ENCODE measurements around the gene CASTOR1.

The CASTOR1 gene

DNA sequence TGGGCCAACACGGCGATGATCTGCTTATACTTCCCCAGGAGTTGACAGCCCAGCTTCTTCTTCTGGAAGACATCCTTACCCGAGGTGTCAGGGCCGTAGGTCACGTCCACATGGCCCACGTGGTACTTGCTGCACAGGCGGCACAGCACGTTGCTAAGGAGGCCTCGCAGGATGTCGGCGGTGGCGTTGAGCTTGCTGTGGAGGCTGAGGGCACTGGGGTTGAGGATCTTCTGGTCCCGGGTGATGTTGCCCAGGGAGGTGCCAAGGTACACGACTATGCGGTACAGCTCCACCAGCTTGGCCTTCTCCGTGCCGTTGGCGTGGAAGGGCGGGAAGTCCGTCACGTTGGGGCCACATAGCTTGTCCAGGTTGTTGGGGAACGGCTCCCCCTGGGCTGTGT is 45.6 kb downstream of the CASTOR1 start:
- no peak for DNase-seq
- Mint-ChIP-seq H3K36me3 (peaks cover 53% of the 10 kb centered on the region), H3K27me3 (no peaks in the 10 kb centered on the region), H3K4me3 (peak overlapping the region; percentile 100), H3K4me1 (peaks cover 82% of the 10 kb centered on the region), H3K9me3 (no peaks in the 10 kb centered on the region), H3K27ac (peak overlapping the region; percentile 96)
- CTCF ChIA-PET, result interaction anchor here (0.8 to 2.8 kb wide), 4 partner anchors 10 to 136 kb away, joined by 3 to 8 read pairs (median 4); no protein-coding TSS in a partner anchor

DNA sequence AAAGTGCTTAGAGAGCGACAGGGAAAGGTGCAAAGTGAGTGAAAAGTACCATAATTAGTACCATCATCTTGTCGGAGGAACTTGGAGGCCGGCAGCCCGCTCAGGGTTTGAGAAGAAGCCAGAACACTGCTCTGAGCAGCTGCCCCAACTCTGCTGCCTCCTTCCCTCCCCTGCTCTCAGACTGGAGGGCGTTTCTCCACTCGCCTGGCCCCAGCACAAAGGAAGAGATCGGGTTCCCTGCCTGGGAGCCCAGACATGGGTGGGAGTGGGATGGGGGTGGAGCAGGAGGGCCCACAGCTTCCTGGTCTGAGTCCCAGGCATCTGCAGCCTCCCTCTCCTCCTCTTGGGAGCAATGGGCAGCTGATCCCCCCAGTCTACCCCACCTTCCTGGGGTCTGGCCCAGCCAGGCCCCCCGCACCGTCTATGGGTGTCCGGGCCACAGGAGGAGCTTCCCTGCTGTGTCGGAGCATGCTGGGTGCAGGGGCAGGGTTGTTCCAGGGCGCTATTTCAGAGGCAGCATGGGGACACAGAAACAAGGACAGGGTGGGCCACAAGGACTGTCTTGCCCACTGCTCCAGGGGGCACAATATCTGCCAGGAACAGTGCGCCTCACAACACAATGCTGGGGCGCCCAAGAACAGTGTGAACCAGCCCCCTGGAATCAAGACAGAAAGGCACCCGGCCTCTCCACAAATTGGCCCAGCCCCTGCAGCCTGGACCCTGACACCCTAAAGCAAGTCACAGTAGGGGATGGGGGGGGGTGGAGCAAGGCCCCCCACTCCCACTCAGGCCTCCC is 47.5 kb downstream of the CASTOR1 start:
- CTCF ChIA-PET, result interaction anchor here (0.9 kb wide), 1 partner anchor 134 kb away, joined by 3 read pairs; no protein-coding TSS in a partner anchor
- H3K27ac Mint-ChIP-seq, result peak overlapping the region; percentile 96
- H3K36me3 Mint-ChIP-seq, result peaks cover 56% of the 10 kb centered on the region
- peaks cover 79% of the 10 kb centered on the region for H3K4me1 Mint-ChIP-seq
- no peaks in the 10 kb centered on the region for H3K27me3 Mint-ChIP-seq
- H3K4me3 Mint-ChIP-seq, result peak overlapping the region; percentile 100
- no peak for DNase-seq
- no peaks in the 10 kb centered on the region for H3K9me3 Mint-ChIP-seq

DNA sequence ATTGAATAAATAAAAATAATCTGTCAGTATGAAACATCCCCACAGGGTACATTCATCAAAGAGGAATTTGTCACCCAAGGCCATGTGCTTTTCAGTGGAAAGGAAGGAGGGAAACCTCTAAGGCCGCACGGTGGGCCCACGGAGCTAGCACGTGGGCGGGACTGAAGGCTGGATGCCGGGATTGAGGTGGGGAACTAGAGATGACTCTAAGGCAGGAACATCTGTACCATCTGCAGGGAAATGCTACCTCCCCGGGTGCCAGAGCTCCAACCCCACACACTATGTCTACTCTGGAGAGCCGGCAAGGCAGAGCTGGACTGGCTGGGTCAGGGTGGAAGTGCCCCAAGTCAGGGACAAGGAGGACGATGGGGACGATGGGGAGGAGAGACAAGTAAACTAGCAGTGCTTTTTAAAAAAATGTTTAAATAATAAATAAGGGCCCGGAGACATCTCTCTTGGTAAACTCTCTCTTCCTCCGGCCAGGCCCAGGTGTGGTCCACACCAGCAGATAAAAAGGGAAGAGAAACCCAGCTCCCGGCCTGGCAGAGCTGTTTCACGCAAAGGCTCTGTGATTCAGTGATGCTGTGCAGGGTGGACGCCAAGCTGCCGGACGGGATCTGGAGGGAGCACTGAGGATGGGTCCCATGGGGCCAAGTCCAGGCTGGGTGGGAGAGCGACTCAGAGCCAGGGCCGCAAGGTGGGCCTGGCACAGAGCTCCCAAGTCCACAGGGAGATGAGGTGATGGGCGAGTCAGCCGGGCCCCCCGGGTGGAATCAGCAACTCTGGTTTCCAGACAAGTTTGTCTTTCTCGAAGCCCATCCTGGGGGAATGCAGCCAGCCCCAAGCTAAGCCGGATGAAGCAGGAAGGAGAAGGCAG is 48.5 kb downstream of the CASTOR1 start:
- peaks cover 52% of the 10 kb centered on the region for H3K36me3 Mint-ChIP-seq
- H3K27ac Mint-ChIP-seq, result peak overlapping the region; percentile 75
- no peak for DNase-seq
- CTCF ChIA-PET, result no interaction called here
- H3K4me3 Mint-ChIP-seq, result peak overlapping the region; percentile 40
- H3K27me3 Mint-ChIP-seq, result no peaks in the 10 kb centered on the region
- H3K4me1 Mint-ChIP-seq, result peaks cover 85% of the 10 kb centered on the region
- no peaks in the 10 kb centered on the region for H3K9me3 Mint-ChIP-seq

DNA sequence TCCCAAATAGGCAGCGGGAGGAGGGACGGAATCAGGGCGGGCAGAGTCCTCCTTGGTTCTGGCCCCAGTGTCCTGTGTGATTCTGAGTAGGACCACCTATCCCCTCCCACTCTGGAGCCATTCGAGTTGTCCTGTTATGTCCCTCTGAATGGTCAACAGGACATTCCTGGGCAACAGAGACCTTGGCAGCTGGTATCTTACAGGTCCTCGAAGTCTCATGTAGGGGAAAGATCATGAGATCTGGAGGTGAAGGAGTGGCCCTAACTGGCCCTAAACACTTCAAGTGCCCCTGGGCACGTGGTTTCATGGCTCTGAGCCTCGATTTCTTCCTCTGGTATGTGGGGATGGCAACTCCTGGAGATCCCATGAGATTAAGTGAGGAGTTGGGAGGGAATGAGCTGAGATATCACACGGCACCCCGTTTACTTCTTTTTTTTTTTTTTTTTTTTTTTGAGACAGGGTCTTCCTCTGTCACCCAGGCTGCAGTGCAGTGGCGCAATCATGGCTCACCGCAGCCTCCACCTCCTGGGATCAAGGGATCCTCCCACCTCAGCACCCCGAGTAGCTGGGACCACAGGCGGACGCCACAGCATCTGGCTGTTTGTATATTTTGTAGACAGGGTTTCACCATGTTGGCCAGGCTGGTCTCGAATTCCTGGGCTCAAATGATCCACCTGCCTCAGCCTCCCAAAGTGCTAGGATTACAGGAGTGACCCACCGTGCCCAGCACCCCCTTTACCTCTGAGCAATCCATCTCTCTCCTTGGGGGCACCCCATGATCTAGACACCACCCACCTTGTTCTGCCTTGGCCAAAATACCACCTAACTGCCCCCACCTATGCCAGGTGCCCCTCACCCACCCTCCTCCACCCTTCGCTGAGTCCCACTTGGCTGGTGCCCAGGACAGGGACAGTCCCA is 49.6 kb downstream of the CASTOR1 start:
- Mint-ChIP-seq H3K9me3 (no peaks in the 10 kb centered on the region), H3K27ac (peak overlapping the region; percentile 45), H3K4me3 (no peak overlapping the region), H3K4me1 (peaks cover 81% of the 10 kb centered on the region), H3K27me3 (no peaks in the 10 kb centered on the region), H3K36me3 (peaks cover 45% of the 10 kb centered on the region)
- CTCF ChIA-PET, result no interaction called here
- DNase-seq, result no peak

DNA sequence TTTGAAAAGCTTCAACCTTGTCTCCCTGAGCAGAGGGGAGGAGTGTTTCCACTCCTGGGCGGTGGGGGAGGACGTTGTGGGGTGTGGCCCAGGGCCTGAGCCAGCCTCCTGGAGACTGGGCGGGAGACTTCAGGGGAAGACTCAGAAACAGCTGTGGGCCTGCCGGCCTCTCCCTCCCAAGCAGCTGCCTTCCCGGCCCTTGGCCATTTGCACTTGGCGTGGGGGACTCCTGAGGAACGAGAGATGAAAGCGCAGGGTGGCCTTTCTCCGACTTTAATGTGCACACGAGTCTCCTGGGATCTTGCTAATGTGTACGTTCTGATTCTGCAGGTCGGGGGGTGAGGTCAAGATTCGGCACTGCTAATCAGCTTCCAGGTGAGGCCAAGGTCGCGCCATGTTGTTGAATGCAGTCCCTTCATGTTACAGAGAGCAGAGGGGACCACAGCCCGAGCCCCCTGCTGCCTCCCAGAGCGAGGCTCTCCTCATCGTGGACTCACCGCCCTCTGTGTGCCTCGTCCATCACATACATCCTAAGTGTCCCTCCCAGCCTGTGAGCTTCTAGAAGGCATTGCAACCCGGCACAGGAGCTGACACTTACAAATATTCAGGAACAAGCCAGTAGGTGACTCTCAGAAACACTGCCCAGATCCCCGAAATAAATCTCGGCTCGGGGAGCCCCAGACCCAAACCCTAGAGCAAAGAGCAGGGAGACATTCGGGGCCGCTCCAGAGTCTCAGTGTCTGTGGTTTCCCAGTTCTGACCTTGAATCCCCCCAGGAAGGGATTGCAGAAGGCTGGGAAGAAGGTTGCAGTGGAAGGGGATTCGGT is 50.4 kb downstream of the CASTOR1 start:
- CTCF ChIA-PET, result interaction anchor here (1.0 kb wide), 1 partner anchor 133 kb away, joined by 3 read pairs; no protein-coding TSS in a partner anchor
- no peaks in the 10 kb centered on the region for H3K27me3 Mint-ChIP-seq
- no peak for DNase-seq
- peaks cover 36% of the 10 kb centered on the region for H3K36me3 Mint-ChIP-seq
- H3K4me1 Mint-ChIP-seq, result peaks cover 74% of the 10 kb centered on the region
- peak overlapping the region; percentile 62 for H3K27ac Mint-ChIP-seq
- no peaks in the 10 kb centered on the region for H3K9me3 Mint-ChIP-seq
- H3K4me3 Mint-ChIP-seq, result no peak overlapping the region

DNA sequence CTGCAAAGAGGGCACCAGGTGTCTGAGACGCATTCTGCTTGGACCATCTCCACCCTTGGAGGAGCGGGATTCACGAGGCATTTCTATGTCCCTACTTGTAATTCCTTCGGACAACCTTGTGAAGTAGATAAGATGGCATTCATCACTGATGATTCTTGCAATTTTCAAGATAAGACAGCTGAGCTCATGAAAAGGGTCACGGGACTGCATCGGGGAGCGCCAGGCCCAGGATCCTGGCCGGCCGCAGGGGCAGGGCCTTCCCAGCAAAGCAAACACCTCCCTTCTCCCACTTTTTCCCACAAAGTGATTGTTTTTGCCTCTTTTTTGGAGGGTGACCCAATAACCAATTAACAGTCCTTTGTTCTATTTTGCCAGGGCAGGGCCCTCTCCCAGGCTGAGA is 51.2 kb downstream of the CASTOR1 start:
- no peak overlapping the region for H3K4me3 Mint-ChIP-seq
- H3K27me3 Mint-ChIP-seq, result no peaks in the 10 kb centered on the region
- H3K9me3 Mint-ChIP-seq, result no peaks in the 10 kb centered on the region
- CTCF ChIA-PET, result interaction anchor here (1.0 to 2.1 kb wide), 2 partner anchors 131 to 132 kb away, joined by 3 to 8 read pairs; no protein-coding TSS in a partner anchor
- no peak for DNase-seq
- H3K36me3 Mint-ChIP-seq, result peaks cover 28% of the 10 kb centered on the region
- peaks cover 66% of the 10 kb centered on the region for H3K4me1 Mint-ChIP-seq
- peak overlapping the region; percentile 62 for H3K27ac Mint-ChIP-seq

DNA sequence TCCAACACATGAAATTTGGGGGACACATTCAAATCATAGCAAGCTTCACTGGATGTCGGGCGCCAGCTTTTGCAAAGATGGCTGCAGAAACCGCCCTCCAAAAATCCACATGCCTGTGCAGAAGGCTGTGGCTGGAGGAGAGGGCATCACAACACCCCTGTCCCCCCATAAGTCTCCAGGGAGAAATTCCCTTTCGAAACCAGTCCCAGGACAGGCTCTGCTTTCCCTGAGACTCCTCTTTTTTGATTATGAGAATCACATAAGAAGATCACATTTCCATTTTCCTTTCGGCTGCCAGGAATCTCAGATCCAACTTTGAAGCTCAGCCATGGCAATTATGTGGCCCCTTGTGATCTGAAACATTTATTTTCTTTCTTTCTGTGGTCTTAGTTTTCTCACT is 52.4 kb downstream of the CASTOR1 start:
- no peaks in the 10 kb centered on the region for H3K9me3 Mint-ChIP-seq
- CTCF ChIA-PET, result interaction anchor here (1.3 to 2.1 kb wide), 3 partner anchors 19 to 129 kb away, joined by 3 to 8 read pairs (median 4); no protein-coding TSS in a partner anchor
- no peak overlapping the region for H3K4me3 Mint-ChIP-seq
- H3K27me3 Mint-ChIP-seq, result no peaks in the 10 kb centered on the region
- peaks cover 54% of the 10 kb centered on the region for H3K4me1 Mint-ChIP-seq
- DNase-seq, result no peak
- peaks cover 19% of the 10 kb centered on the region for H3K36me3 Mint-ChIP-seq
- H3K27ac Mint-ChIP-seq, result no peak overlapping the region

DNA sequence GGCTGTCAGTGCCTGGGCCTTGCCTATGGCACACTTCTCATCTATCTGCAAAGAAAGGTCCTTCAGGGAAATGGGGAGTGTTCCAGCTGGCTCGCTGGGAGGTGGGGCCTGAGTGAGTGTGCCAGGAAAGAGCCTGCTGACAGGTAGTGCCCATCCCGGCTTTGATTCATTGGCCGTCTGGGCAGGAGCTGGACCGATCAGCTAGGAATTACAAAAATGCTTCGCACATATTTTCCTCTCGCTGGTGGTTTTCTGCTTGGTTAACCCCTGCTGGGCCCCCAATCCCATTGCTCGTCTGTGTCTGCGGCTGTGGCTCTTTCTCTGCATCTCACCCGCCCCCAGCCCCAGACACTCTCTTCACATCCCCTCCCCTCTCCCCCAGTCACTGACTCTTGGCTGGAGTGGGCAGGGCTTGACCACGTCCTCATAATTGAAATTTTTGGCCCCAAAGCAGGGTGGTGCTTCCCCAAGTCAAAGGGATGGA is 53.6 kb downstream of the CASTOR1 start:
- no peaks in the 10 kb centered on the region for H3K9me3 Mint-ChIP-seq
- no peak overlapping the region for H3K4me3 Mint-ChIP-seq
- H3K27ac Mint-ChIP-seq, result no peak overlapping the region
- peaks cover 11% of the 10 kb centered on the region for H3K36me3 Mint-ChIP-seq
- no peaks in the 10 kb centered on the region for H3K27me3 Mint-ChIP-seq
- no peak for DNase-seq
- peaks cover 46% of the 10 kb centered on the region for H3K4me1 Mint-ChIP-seq
- CTCF ChIA-PET, result interaction anchor here (1.3 kb wide), 1 partner anchor 44 kb away, joined by 4 read pairs; no protein-coding TSS in a partner anchor
